H1 (cell line): Measurements from ENCODE around the gene GIMAP4. TPM values are rescaled to one million over a fixed set of nuclear protein-coding genes. Genes with fewer than 3 reads are reported as not detected.

ENCODE experiments used
- CTCF ChIA-PET: fragments of 300-600 bp; sonication (Branson Sonifier 250); formaldehyde crosslinking; loops from one replicate; lab custom pipeline; 2021; ENCODE audit not compliant: partially characterized antibody; lab: Charles Lee
- POLR2A ChIA-PET: fragments of 300-600 bp; sonication (Branson Sonifier 250); formaldehyde crosslinking; loops from one replicate; lab custom pipeline; 2021; ENCODE audit warnings: inconsistent platforms; ENCODE audit not compliant: partially characterized antibody; lab: Charles Lee
- DNase-seq, 2 experiments: peaks; one replicate each; pipeline versions ENCODE4 v3.0.0 to v3.0.0-alpha.2; 2010 to 2022; ENCODE audit warnings: low spot score in 2 of 2, low read depth in 1 of 2, mixed read lengths in 1 of 2
- FAIRE-seq: peaks from 2 replicates; lab custom pipeline; 2011; peaks lifted over from hg19 to GRCh38; lab: Jason Lieb, UNC
- H2AFZ ChIP-seq: 2 replicates; pipeline ENCODE4 v1.8.1; 2012; ENCODE audit warnings: low read length, inconsistent platforms
- H2AK5ac ChIP-seq: 2 replicates; pipeline ENCODE4 v1.6.1; 2013; ENCODE audit warnings: low read depth, low read length
- H2BK120ac ChIP-seq: replicated peaks from 2 replicates; pipeline ENCODE3; 2013; ENCODE audit warnings: low read depth, low read length, inconsistent platforms
- H2BK12ac ChIP-seq: 2 replicates; pipeline ENCODE4 v1.6.1; 2013; ENCODE audit warnings: low read depth, low read length
- H2BK15ac ChIP-seq: 2 replicates; pipeline ENCODE4 v1.6.1; 2013; ENCODE audit warnings: low read length
- H2BK20ac ChIP-seq: 2 replicates; pipeline ENCODE4 v1.6.1; 2013; ENCODE audit warnings: low read length
- H2BK5ac ChIP-seq: 2 replicates; pipeline ENCODE4 v1.6.1; 2013; ENCODE audit warnings: low read depth, low read length
- H3K14ac ChIP-seq: 2 replicates; pipeline ENCODE4 v1.6.1; 2013; ENCODE audit warnings: inconsistent platforms; ENCODE audit not compliant: insufficient read length
- H3K18ac ChIP-seq: 2 replicates; pipeline ENCODE4 v1.6.1; 2013; ENCODE audit warnings: low read length; ENCODE audit errors: extremely low read depth
- H3K23ac ChIP-seq: 2 replicates; pipeline ENCODE4 v1.6.1; 2013; ENCODE audit warnings: inconsistent platforms; ENCODE audit not compliant: insufficient read length
- H3K23me2 ChIP-seq: 2 replicates; pipeline ENCODE4 v1.6.1; 2013; ENCODE audit warnings: low read depth, low read length
- H3K27ac ChIP-seq: 2 replicates; pipeline ENCODE4 v1.6.1; 2011; ENCODE audit warnings: low read depth, low read length, inconsistent platforms
- H3K27me3 ChIP-seq, 4 experiments: replicated peaks in 1 of 4; 1 replicate in 1 of 4; 2 replicates in 3 of 4; pipeline versions ENCODE4 v1.6.1 to v1.8.1; 2011 to 2013; ENCODE audit warnings: low read length in 3 of 4, mild to moderate bottlenecking in 3 of 4, inconsistent platforms in 2 of 4, mixed read lengths in 2 of 4, moderate library complexity in 1 of 4; ENCODE audit not compliant: control insufficient read depth in 3 of 4, insufficient read depth in 3 of 4; ENCODE audit errors: extremely low read depth in 1 of 4
- H3K36me3 ChIP-seq, 4 experiments: 2 replicates each; pipeline versions ENCODE4 v1.6.1 to v1.8.1; 2011 to 2013; ENCODE audit warnings: mild to moderate bottlenecking in 4 of 4, low read length in 3 of 4, moderate library complexity in 2 of 4, control low read depth in 1 of 4, inconsistent platforms in 1 of 4; ENCODE audit not compliant: insufficient read depth in 4 of 4, control insufficient read depth in 2 of 4
- H3K4ac ChIP-seq: replicated peaks from 2 replicates; pipeline ENCODE3; 2013; ENCODE audit warnings: low read length, low read depth, mixed read lengths, inconsistent platforms; ENCODE audit not compliant: insufficient read length
- H3K4me1 ChIP-seq, 4 experiments: replicated peaks in 1 of 4; 1 replicate in 1 of 4; 2 replicates in 3 of 4; pipeline versions ENCODE4 v1.6.1 to v1.8.1; 2011 to 2013; ENCODE audit warnings: low read length in 3 of 4, inconsistent platforms in 2 of 4, mixed read lengths in 1 of 4; ENCODE audit not compliant: insufficient read depth in 4 of 4, control insufficient read depth in 3 of 4
- H3K4me2 ChIP-seq, 2 experiments: 2 replicates each; pipeline versions ENCODE4 v1.6.1 to v1.8.1; 2011 to 2013; ENCODE audit warnings: low read depth in 2 of 2, low read length in 2 of 2, control low read depth in 1 of 2, inconsistent platforms in 1 of 2, mild to moderate bottlenecking in 1 of 2; ENCODE audit not compliant: insufficient read depth in 1 of 2
- H3K4me3 ChIP-seq, 4 experiments: fragments of 200-600, 300-600 bp in 1 of 4; sonication (generic), shearing (Covaris generic), sonication (Bioruptor Twin) in 1 of 4; 2 replicates each; pipeline versions ENCODE4 v1.5.1 to v1.8.1; 2011 to 2016; ENCODE audit warnings: low read length in 4 of 4, low read depth in 3 of 4, control low read depth in 2 of 4, inconsistent platforms in 2 of 4, mild to moderate bottlenecking in 2 of 4, mixed read lengths in 1 of 4, moderate library complexity in 1 of 4; ENCODE audit not compliant: insufficient read depth in 2 of 4; ENCODE audit errors: extremely low read depth in 1 of 4
- H3K56ac ChIP-seq: replicated peaks from 2 replicates; pipeline ENCODE3; 2013; ENCODE audit warnings: low read depth, mild to moderate bottlenecking, mixed read lengths, low read length, inconsistent platforms; ENCODE audit not compliant: insufficient read length
- H3K79me1 ChIP-seq: 2 replicates; pipeline ENCODE4 v1.6.1; 2013; ENCODE audit warnings: low read depth, low read length, control low read depth
- H3K79me2 ChIP-seq, 2 experiments: 2 replicates each; pipeline versions ENCODE4 v1.6.1 to v1.8.1; 2012 to 2013; ENCODE audit warnings: low read length in 2 of 2, mild to moderate bottlenecking in 2 of 2, inconsistent platforms in 1 of 2; ENCODE audit not compliant: insufficient read depth in 2 of 2, control insufficient read depth in 1 of 2
- H3K9ac ChIP-seq, 4 experiments: replicated peaks in 1 of 4; 1 replicate in 1 of 4; 2 replicates in 3 of 4; pipeline versions ENCODE4 v1.6.1 to v1.8.1; 2011 to 2013; ENCODE audit warnings: low read depth in 3 of 4, low read length in 3 of 4, control low read depth in 2 of 4, mild to moderate bottlenecking in 2 of 4, moderate library complexity in 2 of 4, inconsistent platforms in 1 of 4; ENCODE audit errors: extremely low read depth in 1 of 4
- H3K9me3 ChIP-seq, 2 experiments: 2 replicates each; pipeline versions ENCODE4 v1.6.1 to v1.8.1; 2012 to 2013; ENCODE audit warnings: mild to moderate bottlenecking in 2 of 2, moderate library complexity in 2 of 2, control low read depth in 1 of 2, inconsistent platforms in 1 of 2, low read depth in 1 of 2, low read length in 1 of 2, mixed read lengths in 1 of 2; ENCODE audit not compliant: insufficient read depth in 2 of 2
- H4K20me1 ChIP-seq, 2 experiments: replicated peaks in 1 of 2; 2 replicates each; pipeline versions ENCODE3 to v1.8.1; 2011 to 2013; ENCODE audit warnings: inconsistent platforms in 2 of 2, low read length in 2 of 2, mild to moderate bottlenecking in 1 of 2; ENCODE audit not compliant: insufficient read depth in 2 of 2, control insufficient read depth in 1 of 2
- H4K5ac ChIP-seq: 2 replicates; pipeline ENCODE4 v1.6.1; 2013; ENCODE audit warnings: low read length, low read depth, mixed read lengths, inconsistent platforms; ENCODE audit not compliant: insufficient read length
- H4K8ac ChIP-seq: 2 replicates; pipeline ENCODE4 v1.8.0; 2013; ENCODE audit warnings: mild to moderate bottlenecking, moderate library complexity, low read length, inconsistent platforms; ENCODE audit not compliant: insufficient read depth; ENCODE audit errors: extremely low read depth
- H4K91ac ChIP-seq: replicated peaks from 2 replicates; pipeline ENCODE3; 2013; ENCODE audit warnings: low read length, mixed read lengths, inconsistent platforms; ENCODE audit not compliant: insufficient read length
- CTCF ChIP-seq, 3 experiments: IDR thresholded peaks; 1 replicate in 2 of 3; 2 replicates in 1 of 3; pipeline versions ENCODE4 v1.5.1 to v1.6.1; 2011; ENCODE audit warnings: low read length in 3 of 3, mild to moderate bottlenecking in 3 of 3, inconsistent platforms in 2 of 3, low read depth in 1 of 3, moderate library complexity in 1 of 3; ENCODE audit not compliant: insufficient read depth in 1 of 3; ENCODE audit errors: control extremely low read depth in 1 of 3
- GABPA ChIP-seq: IDR thresholded peaks from 2 replicates; pipeline ENCODE4 v1.6.1; 2011; ENCODE audit warnings: mild to moderate bottlenecking, low read length, moderate library complexity, borderline replicate concordance; ENCODE audit not compliant: insufficient read depth
- MAX ChIP-seq: IDR thresholded peaks from 2 replicates; pipeline ENCODE4 v1.6.1; 2012; ENCODE audit warnings: inconsistent platforms
- PHF8 ChIP-seq: fragments of 200-600 bp; sonication (generic); conservative IDR thresholded peaks from 2 replicates; pipeline ENCODE4 v1.7.1; 2012; ENCODE audit warnings: low read depth, mild to moderate bottlenecking, inconsistent platforms, low read length, moderate library complexity
- RFX5 ChIP-seq: IDR thresholded peaks from 2 replicates; pipeline ENCODE4 v1.6.1; 2011; ENCODE audit warnings: low read depth, low read length, improper control_type of control experiment, borderline replicate concordance
- SIRT6 ChIP-seq: IDR thresholded peaks from one replicate; pipeline ENCODE4 v1.7.1; 2012; ENCODE audit warnings: low read length, inconsistent platforms
- SP4 ChIP-seq: IDR thresholded peaks from 2 replicates; pipeline ENCODE4 v1.6.1; 2012; ENCODE audit warnings: low read length, inconsistent platforms
- TAF1 ChIP-seq: IDR thresholded peaks from 2 replicates; pipeline ENCODE4 v1.6.1; 2011; ENCODE audit warnings: mild to moderate bottlenecking, low read depth, low read length
- TAF7 ChIP-seq: optimal IDR thresholded peaks from 2 replicates; pipeline ENCODE3; 2011; ENCODE audit warnings: low read depth, mild to moderate bottlenecking, inconsistent platforms, low read length, moderate library complexity, borderline replicate concordance
- TCF12 ChIP-seq: IDR thresholded peaks from 2 replicates; pipeline ENCODE4 v1.6.1; 2011; ENCODE audit warnings: low read depth, mild to moderate bottlenecking, low read length
- WGBS, 2 experiments: shearing (Covaris generic) in 1 of 2; methylation state at CpG; one replicate each; pipeline versions ENCODE4 v1.1.6 to v1.1.7; 2013 to 2015; ENCODE audit warnings: low lambda C conversion rate in 2 of 2, mixed read lengths in 2 of 2, inconsistent platforms in 1 of 2, low coverage in 1 of 2, missing lambda C conversion rate in 1 of 2; ENCODE audit not compliant: insufficient replicate concordance in 2 of 2, insufficient coverage in 1 of 2, insufficient read length in 1 of 2; ENCODE audit errors: extremely low coverage in 1 of 2, missing lambda C conversion rate in 1 of 2; 5-methylcytosine and 5-hydroxymethylcytosine counted together
- polyA plus RNA-seq, 7 experiments: library from polyadenylated mRNA; depleted of rRNA in 3 of 7; stranded (reverse) in 5 of 7; unstranded in 2 of 7; fragments of >200 nt in 5 of 7; fragments of 200-250 nt in 2 of 7; gene quantifications; 1 replicate in 5 of 7; 2 replicates in 1 of 7; 4 replicates in 1 of 7; pipeline versions ENCODE4 v1.2.1 to v1.2.3, GENCODE V29; 2011 to 2013; ENCODE audit warnings: missing spikeins in 2 of 7, mixed read lengths in 2 of 7
- total RNA-seq: library from RNA; stranded (reverse); fragmentation: NEBNext Ultra II Directional; extraction: Animal tissue kit (Norgen Biotek cat#: 25700); gene quantifications from 2 replicates; pipeline ENCODE4 v1.2.1, GENCODE V29; 2021

The GIMAP4 gene
- total and polyA plus RNA-seq, 2 of the 8 experiments (the other 6 are each of a cell fraction or from before 2014, with no cell fraction given), result 0.20 to 0.22 TPM

GRCh38 chr7:150569245-150569955 lies 2.2 kb downstream of the GIMAP4 start:
- H3K23ac ChIP-seq, result no peak overlapping the region
- no peaks in the 10 kb centered on the region for H3K27me3 ChIP-seq
- WGBS, 2 experiments, result 85% methylated on average over 7 of the region's 7 CpGs; no CpG with 5 or more reads in 1 of the 2 experiments
- H3K4me2 ChIP-seq, result no peak overlapping the region
- no peak overlapping the region for H3K4ac ChIP-seq
- no peak for DNase-seq
- no peaks in the 10 kb centered on the region for H3K23me2 ChIP-seq
- H3K14ac ChIP-seq, result no peak overlapping the region
- no peak for FAIRE-seq
- no peak overlapping the region for H3K4me3 ChIP-seq
- H3K9me3 ChIP-seq, result no peaks in the 10 kb centered on the region
- no peak overlapping the region for H3K9ac ChIP-seq
- CTCF ChIA-PET, result interaction anchor here (1.6 kb wide), 1 partner anchor 9 kb away, joined by 3 read pairs; no protein-coding TSS in a partner anchor
- H3K18ac ChIP-seq, result no peak overlapping the region
- no peak overlapping the region for H2BK20ac ChIP-seq
- H2AFZ ChIP-seq, result no peak overlapping the region
- no peak overlapping the region for H3K27ac ChIP-seq
- H3K79me2 ChIP-seq, result no peaks in the 10 kb centered on the region
- no peak overlapping the region for H2BK12ac ChIP-seq
- H2AK5ac ChIP-seq, result no peak overlapping the region
- no peaks in the 10 kb centered on the region for H3K79me1 ChIP-seq
- no peak overlapping the region for H2BK15ac ChIP-seq
- no peaks in the 10 kb centered on the region for H3K36me3 ChIP-seq
- H2BK120ac ChIP-seq, result no peak overlapping the region
- no peaks in the 10 kb centered on the region for H4K20me1 ChIP-seq
- H3K4me1 ChIP-seq, result peaks cover 2 to 11% (median 7%) of the 10 kb centered on the region in 4 experiments; a peak in 6 of 7 replicates
- POLR2A ChIA-PET, result interaction anchor here (0.5 kb wide), 1 partner anchor 38 kb away, joined by 3 read pairs; no protein-coding TSS in a partner anchor
- no peak overlapping the region for H4K8ac ChIP-seq
- H4K91ac ChIP-seq, result no peak overlapping the region
- no peak overlapping the region for H3K56ac ChIP-seq
- no peak overlapping the region for H4K5ac ChIP-seq
- H2BK5ac ChIP-seq, result no peak overlapping the region
- TF ChIP-seq SIRT6, result no peak
- no peak for TF ChIP-seq TAF7
- no peak for TF ChIP-seq CTCF (IDR thresholded peaks at IDR 0.05; ENCODE audit: control extremely low read depth in 1 of 3, insufficient read depth in 1 of 3, low read depth in 1 of 3, low read length in 3 of 3)
- TF ChIP-seq GABPA, result no peak
- TF ChIP-seq RFX5, result no peak
- no peak for TF ChIP-seq MAX
- TF ChIP-seq TCF12, result no peak
- no peak for TF ChIP-seq TAF1
- no peak for TF ChIP-seq SP4
- TF ChIP-seq PHF8, result no peak
